Smooth muscle cell (in vitro differentiated cells): ENCODE measurements around the gene CLSTN3. TPM values are rescaled to one million over a fixed set of nuclear protein-coding genes. Genes with fewer than 3 reads are reported as not detected.

Experiments
- DNase-seq: peaks from one replicate; lab custom pipeline; 2025; ENCODE audit not compliant: unreplicated experiment; lab: John Stamatoyannopoulos, UW
- H2AFZ ChIP-seq: fragments of 200-600 bp; sonication (generic); 2 replicates; pipeline ENCODE4 v1.6.0; 2016; ENCODE audit warnings: antibody characterized with exemption, low read depth, mild to moderate bottlenecking
- H3F3A ChIP-seq: fragments of 200-600 bp; sonication (generic); 2 replicates; pipeline ENCODE4 v1.6.0; 2017; ENCODE audit warnings: antibody characterized with exemption, low read depth
- H3K27ac ChIP-seq: fragments of 200-600 bp; sonication (generic); 2 replicates; pipeline ENCODE4 v1.5.1; 2016; ENCODE audit warnings: low read depth, mild to moderate bottlenecking
- H3K27me3 ChIP-seq: fragments of 200-600 bp; sonication (generic); 2 replicates; pipeline ENCODE4 v1.6.1; 2016; ENCODE audit warnings: low read depth, mild to moderate bottlenecking
- H3K36me3 ChIP-seq: fragments of 200-600 bp; sonication (generic); 2 replicates; pipeline ENCODE4 v1.5.1; 2016; ENCODE audit warnings: low read depth
- H3K4me1 ChIP-seq: fragments of 200-600 bp; sonication (generic); 2 replicates; pipeline ENCODE4 v1.5.1; 2016; ENCODE audit warnings: low read depth
- H3K4me2 ChIP-seq: fragments of 200-600 bp; sonication (generic); 2 replicates; pipeline ENCODE4 v1.6.0; 2016; ENCODE audit warnings: mild to moderate bottlenecking
- H3K4me3 ChIP-seq: fragments of 200-600 bp; sonication (generic); 2 replicates; pipeline ENCODE4 v1.5.1; 2016; ENCODE audit warnings: mild to moderate bottlenecking
- H3K79me2 ChIP-seq: fragments of 200-600 bp; sonication (generic); 2 replicates; pipeline ENCODE4 v1.6.0; 2016; ENCODE audit warnings: low read depth, mild to moderate bottlenecking
- H3K9ac ChIP-seq: fragments of 200-600 bp; sonication (generic); 2 replicates; pipeline ENCODE4 v1.6.0; 2016; ENCODE audit warnings: low read depth
- H3K9me3 ChIP-seq: fragments of 200-600 bp; sonication (generic); replicated peaks from 2 replicates; pipeline ENCODE4 v1.5.1; 2016; ENCODE audit warnings: low read depth
- H4K20me1 ChIP-seq: fragments of 200-600 bp; sonication (generic); 2 replicates; pipeline ENCODE4 v1.6.0; 2016; ENCODE audit warnings: low read depth
- CTCF ChIP-seq: fragments of 200-600 bp; sonication (generic); IDR thresholded peaks from 2 replicates; pipeline ENCODE4 v1.5.1; 2017; ENCODE audit warnings: borderline replicate concordance, mild to moderate bottlenecking, antibody characterized with exemption; ENCODE audit not compliant: insufficient read depth, poor library complexity, severe bottlenecking
- WGBS: methylation state at CpG from one replicate; pipeline ENCODE4 v1.1.7; 2016; ENCODE audit warnings: low lambda C conversion rate; 5-methylcytosine and 5-hydroxymethylcytosine counted together
- polyA plus RNA-seq: library from polyadenylated mRNA; unstranded; fragments of >200 nt; fragmentation: Nextera tagmentation; extraction: Ambion mirVana; gene quantifications from 2 replicates; pipeline ENCODE4 v1.2.1, GENCODE V29; 2016
- total RNA-seq: library from RNA; depleted of rRNA; stranded (reverse); fragments of >200 nt; gene quantifications from 2 replicates; pipeline ENCODE4 v1.2.3, GENCODE V29; 2014

Gene CLSTN3
- total and polyA plus RNA-seq, 2 experiments from 2014 or later = 12.4 to 51.0 TPM

- Histone ChIP-seq H2AFZ (no peak overlapping the region), H4K20me1 (no peaks in the 10 kb centered on the region), H3K79me2 (no peaks in the 10 kb centered on the region), H3K9me3 (no peaks in the 10 kb centered on the region), H3F3A (no peaks in the 10 kb centered on the region), H3K27ac (no peak overlapping the region), H3K9ac (no peak overlapping the region), H3K27me3 (no peaks in the 10 kb centered on the region), H3K4me3 (no peak overlapping the region), H3K4me1 (no peaks in the 10 kb centered on the region), H3K36me3 (no peaks in the 10 kb centered on the region), H3K4me2 (no peak overlapping the region)
- TF ChIP-seq CTCF = peak; percentile 47
- DNase-seq = no peak
- 71% methylated on average over 11 of the region's 11 CpGs for WGBS
Observed at GRCh38 chr12:7144414-7145120, 14.4 kb downstream of the CLSTN3 start.

DNA sequence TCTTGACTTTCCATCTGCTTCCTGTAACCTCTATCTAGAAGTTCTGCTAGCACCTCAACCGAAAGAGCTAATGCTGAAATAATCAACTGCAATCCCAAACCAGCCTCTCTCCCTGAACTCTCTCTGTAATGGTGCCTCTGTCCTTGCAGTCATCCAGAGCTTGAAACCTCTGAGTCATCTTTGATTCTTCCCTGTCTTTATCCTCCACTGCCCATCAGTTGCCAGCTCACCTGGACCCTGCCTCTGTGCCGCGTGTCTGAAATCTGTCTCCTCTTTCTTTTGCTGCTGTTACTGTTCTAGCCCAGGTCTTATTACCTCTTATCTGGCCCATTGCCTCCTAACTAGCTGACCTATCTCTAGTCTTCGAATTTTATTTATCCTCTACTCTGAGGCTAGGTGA lies 15.5 kb downstream of the CLSTN3 start:
- no peaks in the 10 kb centered on the region for H3K4me1 ChIP-seq
- no peaks in the 10 kb centered on the region for H3K36me3 ChIP-seq
- H3K4me3 ChIP-seq = no peak overlapping the region
- H3K9ac ChIP-seq = no peak overlapping the region
- 70% methylated on average over 4 of the region's 4 CpGs for WGBS
- no peak overlapping the region for H3K4me2 ChIP-seq
- TF ChIP-seq CTCF = no peak
- no peak for DNase-seq
- no peaks in the 10 kb centered on the region for H3K79me2 ChIP-seq
- H2AFZ ChIP-seq = no peak overlapping the region
- H3K27ac ChIP-seq = no peak overlapping the region
- H3K27me3 ChIP-seq = no peaks in the 10 kb centered on the region
- H4K20me1 ChIP-seq = no peaks in the 10 kb centered on the region
- H3K9me3 ChIP-seq = no peaks in the 10 kb centered on the region
- no peaks in the 10 kb centered on the region for H3F3A ChIP-seq

GRCh38 chr12:7146228-7146627 lies 16.1 kb downstream of the CLSTN3 start:
- Histone ChIP-seq H2AFZ (no peak overlapping the region), H3K27ac (no peak overlapping the region), H3K79me2 (no peaks in the 10 kb centered on the region), H3K9ac (no peak overlapping the region), H3F3A (no peaks in the 10 kb centered on the region), H3K4me1 (no peaks in the 10 kb centered on the region), H3K36me3 (no peaks in the 10 kb centered on the region), H3K4me3 (no peak overlapping the region), H3K27me3 (no peaks in the 10 kb centered on the region), H3K4me2 (no peak overlapping the region), H4K20me1 (no peaks in the 10 kb centered on the region), H3K9me3 (no peaks in the 10 kb centered on the region)
- WGBS = 59% methylated on average over 7 of the region's 7 CpGs
- no peak for TF ChIP-seq CTCF
- DNase-seq = no peak

GRCh38 chr12:7146906-7147305 lies 16.7 kb downstream of the CLSTN3 start:
- H3K36me3 ChIP-seq = no peaks in the 10 kb centered on the region
- H4K20me1 ChIP-seq = no peaks in the 10 kb centered on the region
- H3K9me3 ChIP-seq = no peaks in the 10 kb centered on the region

More at GRCh38 chr12:7146906-7147305, 16.7 kb downstream of the CLSTN3 start:
- H2AFZ ChIP-seq = no peak overlapping the region
- no peaks in the 10 kb centered on the region for H3K27me3 ChIP-seq
- no peak overlapping the region for H3K4me2 ChIP-seq
- 99% methylated on average over 7 of the region's 7 CpGs for WGBS
- no peaks in the 10 kb centered on the region for H3K4me1 ChIP-seq
- H3K27ac ChIP-seq = no peak overlapping the region
- H3F3A ChIP-seq = no peaks in the 10 kb centered on the region
- TF ChIP-seq CTCF = no peak
- DNase-seq = no peak
- no peak overlapping the region for H3K9ac ChIP-seq
- H3K79me2 ChIP-seq = no peaks in the 10 kb centered on the region
- no peak overlapping the region for H3K4me3 ChIP-seq
